ENCODE data around the gene PKP2. TPM values are rescaled to one million over a fixed set of nuclear protein-coding genes. Genes with fewer than 3 reads are reported as not detected.

Gene PKP2
- total RNA-seq, 1 experiment from 2014 or later, result 18.4 TPM

DNA sequence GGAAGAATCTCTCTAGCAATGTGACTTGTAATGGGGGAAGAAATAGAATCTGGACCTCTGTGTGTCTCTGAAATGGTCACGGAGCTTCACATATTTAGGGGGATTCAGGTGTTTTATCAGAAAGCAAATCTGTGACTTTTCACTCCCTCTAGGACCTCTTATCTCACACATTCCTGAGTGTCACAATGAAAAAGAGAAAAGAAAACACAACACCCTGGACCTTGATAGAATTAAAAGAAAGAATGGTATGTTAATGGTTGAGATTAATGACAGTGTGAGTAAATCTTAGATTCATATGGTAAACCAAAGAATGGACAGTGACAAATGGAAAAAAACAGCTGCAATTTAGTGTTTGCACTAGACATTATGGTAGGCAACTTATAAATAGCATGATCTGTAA is 68.5 kb downstream of the PKP2 start:
- peaks cover 0 to 5% (median 0%) of the 10 kb centered on the region in 3 experiments; a peak in 2 of 7 replicates for H3K36me3 Mint-ChIP-seq (ENCODE audit: insufficient read depth in 1 of 3, low read depth in 3 of 3)
- H3K9me3 Mint-ChIP-seq, result no peaks in the 10 kb centered on the region
- Histone ChIP-seq H3K27ac (ENCODE audit: insufficient read length, low read depth, low read length) (no peak overlapping the region), H2AFZ (ENCODE audit: low read length) (no peak overlapping the region), H3K18ac (ENCODE audit: insufficient read length, low read depth, low read length) (no peak overlapping the region), H3K23me2 (ENCODE audit: insufficient read length, low read depth, low read length, poor library complexity, severe bottlenecking) (no peaks in the 10 kb centered on the region), H3K9me3 (ENCODE audit: control insufficient read depth, low read depth, low read length) (no peaks in the 10 kb centered on the region), H3K9ac (ENCODE audit: extremely low read depth, insufficient read length, low read length) (no peak overlapping the region), H3K4me2 (ENCODE audit: insufficient read depth, insufficient read length, low read length) (no peak overlapping the region), H3K79me1 (ENCODE audit: insufficient read depth, low read depth, low read length, poor library complexity, severe bottlenecking) (no peaks in the 10 kb centered on the region), H4K8ac (replicated peaks; ENCODE audit: insufficient read length, low read depth, low read length) (no peak overlapping the region), H2BK20ac (ENCODE audit: low read depth, low read length, poor library complexity, severe bottlenecking) (no peak overlapping the region), H3K4ac (ENCODE audit: low read depth, low read length) (no peak overlapping the region), H3K27me3 (ENCODE audit: insufficient read depth, low read length) (no peaks in the 10 kb centered on the region), H2AK5ac (ENCODE audit: insufficient read length, low read length) (no peak overlapping the region), H4K20me1 (ENCODE audit: control insufficient read depth, insufficient read depth, insufficient read length) (no peaks in the 10 kb centered on the region), H4K5ac (ENCODE audit: insufficient read length, low read depth, low read length) (no peak overlapping the region), H3K56ac (ENCODE audit: insufficient read length, low read depth, low read length) (no peak overlapping the region), H3K79me2 (ENCODE audit: insufficient read depth, low read length) (no peaks in the 10 kb centered on the region), H2BK15ac (ENCODE audit: low read depth, low read length) (no peak overlapping the region), H3K14ac (ENCODE audit: insufficient read depth, low read length) (no peak overlapping the region), H3K23ac (ENCODE audit: insufficient read length, low read depth, low read length) (no peak overlapping the region), H2BK120ac (ENCODE audit: low read depth, low read length, poor library complexity, severe bottlenecking) (no peak overlapping the region), H4K91ac (ENCODE audit: insufficient read length, low read depth, low read length) (no peak overlapping the region), H3T11ph (ENCODE audit: low read length) (no peak overlapping the region), H2BK5ac (ENCODE audit: insufficient read length, low read length) (no peak overlapping the region), H3K4me1 (ENCODE audit: insufficient read depth, low read length) (no peaks in the 10 kb centered on the region), H2BK12ac (ENCODE audit: insufficient read length, low read depth, low read length) (no peak overlapping the region)
- peaks cover 0 to 8% of the 10 kb centered on the region in 2 experiments; a peak in 2 of 4 replicates for H3K4me1 Mint-ChIP-seq
- peak overlapping the region in 2 of 3 experiments; percentile 4 to 22; a peak in 1 of 7 replicates for H3K27ac Mint-ChIP-seq
- no peak for DNase-seq
- H3K4me3 Mint-ChIP-seq, result no peak overlapping the region
- no peaks in the 10 kb centered on the region for H3K27me3 Mint-ChIP-seq (ENCODE audit: low read depth)
- WGBS (ENCODE audit: extremely low coverage, insufficient read length, low lambda C conversion rate), result no CpG with 5 or more reads among the region's 1 CpG
- TF ChIP-seq, protein P1, sequence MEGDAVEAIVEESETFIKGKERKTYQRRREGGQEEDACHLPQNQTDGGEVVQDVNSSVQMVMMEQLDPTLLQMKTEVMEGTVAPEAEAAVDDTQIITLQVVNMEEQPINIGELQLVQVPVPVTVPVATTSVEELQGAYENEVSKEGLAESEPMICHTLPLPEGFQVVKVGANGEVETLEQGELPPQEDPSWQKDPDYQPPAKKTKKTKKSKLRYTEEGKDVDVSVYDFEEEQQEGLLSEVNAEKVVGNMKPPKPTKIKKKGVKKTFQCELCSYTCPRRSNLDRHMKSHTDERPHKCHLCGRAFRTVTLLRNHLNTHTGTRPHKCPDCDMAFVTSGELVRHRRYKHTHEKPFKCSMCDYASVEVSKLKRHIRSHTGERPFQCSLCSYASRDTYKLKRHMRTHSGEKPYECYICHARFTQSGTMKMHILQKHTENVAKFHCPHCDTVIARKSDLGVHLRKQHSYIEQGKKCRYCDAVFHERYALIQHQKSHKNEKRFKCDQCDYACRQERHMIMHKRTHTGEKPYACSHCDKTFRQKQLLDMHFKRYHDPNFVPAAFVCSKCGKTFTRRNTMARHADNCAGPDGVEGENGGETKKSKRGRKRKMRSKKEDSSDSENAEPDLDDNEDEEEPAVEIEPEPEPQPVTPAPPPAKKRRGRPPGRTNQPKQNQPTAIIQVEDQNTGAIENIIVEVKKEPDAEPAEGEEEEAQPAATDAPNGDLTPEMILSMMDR (conservative IDR thresholded peaks at IDR 0.05), result no peak
